Activated effector memory CD4-positive, alpha-beta T cell treated with anti-CD3 and anti-CD28 coated beads, Interleukin-2, amount 50 U/mL, for 16 hours (primary cell): ENCODE data around the gene OCA2.
"Not testable (repeated sequence)": the region's sequence is repeated elsewhere in the genome, so short reads cannot be mapped to it uniquely, and the experiment has no call there.

Source experiments
- DNase-seq: peaks from one replicate; pipeline ENCODE4 v3.0.0-alpha.2; 2020

OCA2 gene

DNA sequence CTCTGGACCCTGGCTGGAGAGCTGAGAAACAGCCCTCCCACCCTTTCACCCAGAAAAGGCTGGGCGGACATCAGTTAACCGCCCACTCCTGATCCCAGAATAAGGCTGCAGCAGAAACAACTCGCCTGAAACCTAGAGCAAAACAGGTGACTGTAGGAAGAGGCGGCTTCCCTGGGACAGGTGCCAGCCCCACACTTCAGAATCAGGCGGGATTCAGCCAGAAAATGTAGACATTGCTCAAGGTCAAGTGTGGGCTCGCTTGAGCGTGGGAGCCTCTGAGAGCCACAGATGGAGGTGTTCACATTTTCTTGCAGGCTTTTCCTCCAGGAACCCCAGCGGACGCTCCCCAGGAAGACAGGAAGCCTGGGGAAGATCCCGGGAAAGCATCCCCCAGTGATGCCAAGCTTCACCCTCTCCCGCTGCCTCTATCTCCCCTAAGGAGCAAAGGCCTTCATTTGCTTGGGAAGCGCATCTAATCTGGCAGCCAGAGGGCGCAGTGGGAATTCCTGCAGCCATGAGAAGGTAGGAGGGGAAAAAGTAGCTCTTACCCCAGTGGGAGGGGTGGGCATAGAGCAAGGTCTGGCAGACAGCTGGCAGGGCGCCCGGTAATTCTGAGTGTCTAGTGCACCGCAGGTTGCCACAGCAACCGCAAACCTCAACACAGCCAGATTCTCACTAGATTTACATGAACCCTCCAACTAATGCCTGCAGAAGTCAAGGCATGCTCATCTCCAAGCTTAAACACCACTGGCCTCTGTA lies 77.7 kb downstream of the OCA2 start:
- no peak for DNase-seq

DNA sequence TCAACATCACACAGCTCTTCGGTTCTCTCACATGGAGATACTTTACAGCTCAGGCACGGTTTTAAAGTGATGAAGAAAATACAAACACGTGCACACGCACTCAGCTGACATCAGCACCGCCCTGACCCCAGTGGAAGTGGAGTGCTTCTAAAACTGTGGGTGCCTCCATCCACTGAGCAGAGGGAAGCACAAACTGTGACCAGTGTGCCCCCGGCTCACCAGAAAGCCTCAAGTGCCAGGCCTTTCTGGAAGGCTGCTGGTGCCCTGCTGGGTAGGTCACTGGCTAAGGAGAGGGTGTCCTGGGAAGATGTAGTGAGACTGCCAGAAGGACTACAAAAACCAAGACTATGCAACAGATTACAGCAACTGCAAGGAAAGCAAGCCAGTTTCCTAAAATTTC lies 78.5 kb downstream of the OCA2 start:
- no peak for DNase-seq

DNA sequence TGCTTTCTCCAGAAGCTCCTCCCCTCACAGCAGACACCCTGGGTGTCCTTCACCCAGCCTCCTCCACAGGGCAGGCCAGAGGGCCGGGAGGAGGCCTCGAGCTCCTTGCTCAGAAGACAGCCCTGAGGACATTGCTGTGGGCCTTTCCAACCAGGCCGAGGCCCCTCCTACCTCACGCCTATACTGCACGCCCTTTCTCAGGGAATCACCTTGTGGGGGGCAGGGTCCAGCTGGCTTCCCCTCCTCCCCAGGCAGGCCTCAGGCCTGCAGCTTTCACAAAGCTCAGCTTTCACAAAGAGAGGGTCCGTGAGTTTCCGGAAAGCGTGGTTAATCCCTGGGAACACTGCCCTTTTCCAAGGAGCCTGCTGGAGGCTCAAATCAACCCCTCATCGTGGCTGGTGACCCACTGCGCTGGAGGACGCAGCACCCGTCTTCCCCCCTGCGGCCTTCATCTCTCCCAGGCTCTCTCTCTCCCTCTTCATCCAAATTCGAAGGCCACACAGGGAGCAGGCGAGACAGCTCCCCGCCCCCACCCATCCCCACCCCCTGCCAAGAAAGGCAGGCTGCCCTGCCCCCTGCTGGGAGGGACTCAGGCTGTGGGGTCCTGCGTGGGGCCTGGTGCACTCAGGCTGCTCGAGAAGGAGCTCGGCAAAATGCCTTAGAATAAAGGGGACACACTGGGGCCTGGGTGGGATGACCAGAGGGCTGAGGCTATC lies 79.4 kb downstream of the OCA2 start:
- no peak for DNase-seq

DNA sequence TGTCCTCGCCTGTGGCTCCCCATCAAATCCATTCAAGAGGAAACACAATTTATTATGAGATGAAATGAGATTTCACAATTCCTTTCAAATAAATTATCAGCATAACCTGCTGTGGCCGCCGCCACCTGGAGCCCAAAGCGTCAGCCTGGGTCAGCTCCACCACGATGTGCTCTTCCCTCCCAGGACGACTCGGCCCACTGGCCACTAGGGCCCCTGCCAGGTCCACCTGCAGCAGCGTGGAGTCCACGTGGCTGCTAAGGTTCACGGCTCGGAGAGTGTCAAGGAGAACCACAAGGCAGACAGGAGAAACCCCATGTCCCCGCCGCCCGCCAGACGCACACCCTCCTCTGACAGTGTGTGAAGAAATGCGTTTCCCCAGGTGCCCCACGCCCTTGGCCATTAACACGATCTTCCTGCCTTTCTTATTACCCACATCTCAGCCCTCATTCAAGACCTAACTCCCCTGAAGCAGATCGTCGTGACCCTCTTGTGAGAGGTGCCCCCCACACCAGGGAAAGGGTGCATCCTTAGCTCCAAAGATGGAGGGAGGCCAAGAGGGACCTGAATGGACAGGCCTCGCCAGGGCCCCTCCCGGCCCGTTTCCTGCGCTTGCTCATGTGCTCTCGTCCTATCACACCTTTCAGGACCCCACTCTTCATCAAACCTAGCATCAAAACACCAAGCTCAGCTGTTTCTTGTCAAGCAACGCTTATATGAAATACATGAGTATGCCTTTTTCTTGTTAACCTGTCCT lies 80.6 kb downstream of the OCA2 start:
- DNase-seq, result no peak

DNA sequence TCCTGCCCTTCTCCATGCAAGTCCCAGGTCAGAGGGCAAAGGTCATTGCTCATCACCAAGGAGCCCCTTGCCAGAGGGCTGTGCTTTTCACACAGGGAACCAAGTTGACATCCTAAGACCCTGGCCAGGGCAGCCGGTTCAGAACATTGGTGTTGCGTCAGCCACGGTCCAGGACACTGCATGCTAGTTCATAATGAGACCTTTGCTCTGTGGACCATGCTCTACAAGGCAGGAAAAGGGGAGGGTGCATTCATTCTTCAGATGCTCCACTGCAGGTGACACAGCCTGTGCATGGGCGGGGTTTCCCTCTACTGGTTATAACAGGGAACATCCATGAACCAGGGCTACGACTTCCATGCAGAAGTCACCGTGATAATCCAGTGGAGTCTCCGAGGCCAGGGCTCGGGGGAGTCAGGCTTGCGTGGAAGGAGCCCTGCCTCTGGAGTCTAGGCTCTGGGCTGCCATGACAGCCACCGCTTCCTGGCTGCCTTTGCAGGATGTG lies 81.6 kb downstream of the OCA2 start:
- no peak for DNase-seq

DNA sequence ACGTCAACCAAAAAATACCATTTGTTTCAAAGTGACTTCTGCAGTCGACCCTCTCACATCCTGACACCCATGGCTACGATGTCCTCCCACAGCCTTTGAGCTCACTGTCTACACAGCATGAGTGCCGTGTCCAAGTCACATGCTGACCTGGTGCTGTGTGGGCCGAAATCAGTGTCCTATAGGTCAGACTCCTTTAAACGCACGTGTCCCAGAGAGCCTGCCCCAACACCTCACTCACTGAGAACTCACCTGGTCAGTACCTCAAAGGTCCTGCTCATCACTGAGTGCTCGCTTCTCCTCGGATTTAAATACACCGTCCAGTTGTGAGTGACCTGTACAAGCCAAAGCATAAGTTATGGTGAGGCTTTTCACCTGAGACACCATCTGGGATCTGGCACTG lies 83.3 kb downstream of the OCA2 start:
- no peak for DNase-seq

DNA sequence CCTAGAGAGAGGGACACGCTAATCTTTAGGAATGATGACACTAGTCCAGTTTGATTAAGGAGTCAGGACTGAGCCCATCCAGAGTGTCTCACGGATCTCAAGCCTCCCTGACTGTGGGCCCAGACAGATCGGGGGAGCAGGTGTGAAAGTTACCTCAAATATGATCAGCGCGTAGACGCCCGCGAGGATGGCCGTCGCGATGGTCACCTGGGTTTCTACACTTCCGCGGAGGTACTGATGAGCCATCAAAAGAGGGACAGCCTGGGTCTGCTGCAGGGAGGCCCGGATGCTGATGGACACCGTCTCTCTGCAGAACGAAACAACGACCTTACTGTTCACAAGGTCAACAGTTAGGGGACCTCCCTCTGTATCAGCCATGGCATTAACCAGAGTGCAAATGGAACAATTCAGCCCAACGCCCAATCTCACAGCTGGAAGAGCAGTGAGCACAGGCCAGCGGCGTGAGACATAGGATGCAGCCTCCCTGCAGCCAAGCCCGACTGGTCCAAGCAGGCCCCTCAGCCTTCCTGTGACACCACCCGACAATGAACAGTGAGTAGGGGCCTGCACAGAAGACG lies 84.4 kb downstream of the OCA2 start:
- no peak for DNase-seq

DNA sequence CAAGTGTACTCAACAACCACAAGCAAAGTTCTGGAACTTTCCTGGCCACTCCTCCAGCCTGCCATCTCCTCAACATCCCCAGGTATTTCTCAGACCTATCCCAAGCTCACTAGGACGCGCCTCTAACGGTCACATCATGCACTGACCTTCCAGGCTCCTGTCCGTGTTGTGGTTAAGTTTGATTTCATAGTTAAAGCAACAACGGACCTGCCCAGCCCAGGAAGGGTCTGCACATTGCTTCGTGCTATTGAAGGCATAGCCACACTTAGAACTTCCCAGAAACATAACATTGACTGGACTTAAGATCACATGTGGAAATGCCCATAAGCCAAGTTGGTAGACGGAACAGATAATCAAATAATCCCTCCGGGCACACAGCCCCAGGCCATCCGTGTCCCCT lies 85.1 kb downstream of the OCA2 start:
- no peak for DNase-seq

DNA sequence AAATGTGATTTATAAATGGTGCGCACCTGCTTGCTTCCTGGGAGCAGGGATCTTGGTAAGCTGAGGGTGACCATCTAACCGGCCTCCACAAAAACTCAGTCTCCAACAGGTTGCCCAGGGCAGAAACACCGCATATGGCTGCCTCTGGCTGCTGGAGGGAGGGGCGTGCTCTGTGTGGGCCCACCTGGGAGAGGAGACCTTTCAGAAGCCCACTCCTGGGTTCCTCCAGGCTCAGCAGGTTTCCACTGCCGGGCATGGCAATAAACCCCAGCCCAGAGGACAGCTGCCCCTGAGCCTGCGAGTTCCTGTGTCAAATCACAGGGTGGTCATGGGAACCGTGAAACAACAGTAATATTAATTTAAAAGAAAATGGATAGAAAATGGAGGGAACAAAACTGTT lies 85.6 kb downstream of the OCA2 start:
- DNase-seq, result no peak

DNA sequence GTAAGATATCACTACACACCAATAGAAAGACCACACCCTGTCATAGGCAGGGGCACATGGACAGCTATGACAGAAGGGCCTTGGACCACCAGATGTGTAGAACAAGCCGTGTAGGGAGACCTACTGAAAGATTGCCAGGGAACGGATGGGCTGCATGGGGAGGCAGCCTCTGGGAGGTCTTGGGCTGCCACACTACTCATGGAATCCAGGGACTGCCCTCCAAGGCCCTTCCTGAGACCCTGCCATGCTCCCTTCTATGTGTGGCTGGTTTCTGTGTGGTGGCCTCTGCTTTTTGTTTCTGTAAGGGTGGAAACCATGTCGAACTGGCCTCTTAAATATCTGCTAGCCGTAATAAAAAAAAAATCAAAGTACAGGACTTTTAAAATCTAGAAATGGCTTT lies 86.9 kb downstream of the OCA2 start:
- DNase-seq, result no peak

DNA sequence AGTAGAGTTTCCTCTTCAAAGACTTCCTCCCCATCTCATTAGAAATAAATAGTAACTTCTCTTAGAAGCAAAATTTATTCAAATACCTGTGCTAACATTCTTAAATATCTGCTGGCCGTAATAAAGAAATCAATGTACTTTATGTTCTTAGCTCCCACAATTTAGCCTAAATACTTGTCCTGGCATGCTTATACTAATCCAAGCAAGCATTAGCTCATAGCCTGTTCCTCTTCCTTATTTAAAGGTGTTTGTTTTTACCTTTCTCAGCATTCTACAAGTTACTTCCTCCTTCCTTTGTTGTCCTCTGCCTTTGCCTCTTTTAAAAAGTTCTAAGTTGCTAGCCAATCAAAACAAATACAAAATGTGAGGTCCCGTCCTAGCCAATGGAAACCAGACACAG lies 90.9 kb downstream of the OCA2 start:
- DNase-seq, result not testable (repeated sequence)

DNA sequence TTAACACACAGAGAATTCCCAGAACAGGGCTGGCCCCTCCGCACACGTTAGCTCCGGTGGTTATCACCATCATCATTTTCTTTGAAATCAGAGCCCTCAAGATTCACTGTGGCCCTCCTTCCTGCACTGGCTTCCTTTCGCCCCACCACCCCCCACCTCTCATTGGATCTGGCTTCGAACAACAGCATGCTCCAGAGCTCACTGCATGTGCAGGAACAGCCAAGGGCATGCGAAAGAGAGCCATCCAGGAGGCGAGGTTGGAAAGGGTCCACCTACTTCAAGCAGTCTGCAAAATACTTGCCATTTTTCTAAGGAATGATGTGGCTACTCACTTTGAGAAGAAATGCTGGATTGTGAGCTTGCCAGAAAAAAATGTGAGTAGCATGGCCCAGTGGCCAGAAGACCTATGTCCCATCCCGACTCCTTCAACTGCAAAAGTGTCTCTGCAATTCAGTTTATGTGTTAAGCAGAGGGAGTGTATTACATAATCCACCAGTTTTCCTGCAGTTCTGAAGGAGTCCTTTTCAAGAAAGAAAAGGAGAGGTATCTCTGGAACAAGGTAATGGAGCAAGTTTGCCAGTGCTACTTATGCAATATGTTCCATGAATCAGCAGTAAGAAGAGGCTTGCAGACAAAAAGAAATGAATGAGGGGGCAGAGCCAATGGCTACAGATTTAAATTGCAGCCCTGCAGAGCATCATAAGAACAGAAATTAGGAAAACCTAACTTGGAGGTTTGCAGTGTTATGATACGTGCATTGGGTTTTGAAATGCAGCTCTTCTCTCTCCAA lies 92.8 kb downstream of the OCA2 start:
- no peak for DNase-seq

DNA sequence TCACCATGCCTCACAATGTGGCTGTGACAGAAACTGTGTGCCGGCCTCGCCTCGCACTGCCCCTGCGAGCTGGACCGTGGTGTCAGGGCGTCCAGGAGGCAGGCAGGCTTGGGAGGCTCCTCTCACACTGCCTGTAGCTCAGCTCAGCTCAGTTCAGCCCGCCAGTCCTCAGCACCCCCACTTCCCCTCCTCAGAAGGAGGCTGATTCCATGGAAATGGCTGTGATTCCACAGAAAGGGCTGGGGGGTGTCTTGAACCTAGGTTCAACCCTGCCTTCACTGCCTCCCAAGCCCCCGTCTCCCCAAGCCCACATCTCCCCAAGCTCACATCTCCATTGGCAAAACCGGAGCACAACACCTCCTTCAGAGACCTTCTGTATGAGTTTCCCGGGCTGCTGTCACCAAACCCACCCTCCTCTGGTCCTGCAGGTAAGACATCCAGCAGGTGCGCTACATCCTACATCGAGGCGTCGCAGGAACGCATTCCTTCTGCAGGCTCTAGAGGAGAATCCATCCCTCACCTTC lies 94.0 kb downstream of the OCA2 start:
- DNase-seq, result peak; percentile 42

DNA sequence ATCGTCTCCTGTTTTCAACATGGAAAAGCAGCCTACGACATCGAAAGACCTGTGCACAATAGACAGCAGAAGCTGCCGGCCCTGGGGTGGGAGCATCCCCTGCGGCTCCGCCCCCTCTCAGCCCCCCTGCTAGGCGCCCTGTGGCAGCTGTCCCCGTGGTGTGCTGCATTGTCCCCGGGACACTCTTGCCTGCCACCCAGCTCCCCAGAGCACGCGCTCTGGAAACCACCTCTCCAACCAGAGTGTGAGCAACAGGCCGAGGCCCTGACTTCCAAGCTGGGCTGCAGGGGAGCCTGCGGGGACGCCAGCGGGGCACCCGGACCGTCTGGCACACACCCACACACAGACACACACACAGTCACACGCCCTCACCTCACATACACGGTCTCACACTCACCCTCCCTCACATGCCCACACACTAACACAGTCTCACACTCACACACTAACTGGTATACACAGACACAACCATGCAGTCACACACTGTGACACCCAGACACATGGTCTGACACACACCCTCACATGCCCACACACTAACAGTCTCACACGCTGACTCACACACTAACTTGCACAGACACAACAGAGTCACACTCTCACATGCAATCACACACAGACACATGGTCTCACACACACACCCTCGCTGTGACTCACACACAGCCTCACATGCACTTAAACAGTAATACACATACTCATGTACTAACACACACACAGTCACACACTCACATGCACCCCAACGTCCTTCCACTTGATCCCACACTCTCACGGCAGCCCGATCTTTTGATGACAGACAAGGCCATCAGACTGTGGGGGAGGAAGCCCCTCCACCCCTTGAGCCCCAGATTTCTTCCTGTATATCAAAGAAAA lies 94.7 kb downstream of the OCA2 start:
- DNase-seq, result peak; percentile 33

DNA sequence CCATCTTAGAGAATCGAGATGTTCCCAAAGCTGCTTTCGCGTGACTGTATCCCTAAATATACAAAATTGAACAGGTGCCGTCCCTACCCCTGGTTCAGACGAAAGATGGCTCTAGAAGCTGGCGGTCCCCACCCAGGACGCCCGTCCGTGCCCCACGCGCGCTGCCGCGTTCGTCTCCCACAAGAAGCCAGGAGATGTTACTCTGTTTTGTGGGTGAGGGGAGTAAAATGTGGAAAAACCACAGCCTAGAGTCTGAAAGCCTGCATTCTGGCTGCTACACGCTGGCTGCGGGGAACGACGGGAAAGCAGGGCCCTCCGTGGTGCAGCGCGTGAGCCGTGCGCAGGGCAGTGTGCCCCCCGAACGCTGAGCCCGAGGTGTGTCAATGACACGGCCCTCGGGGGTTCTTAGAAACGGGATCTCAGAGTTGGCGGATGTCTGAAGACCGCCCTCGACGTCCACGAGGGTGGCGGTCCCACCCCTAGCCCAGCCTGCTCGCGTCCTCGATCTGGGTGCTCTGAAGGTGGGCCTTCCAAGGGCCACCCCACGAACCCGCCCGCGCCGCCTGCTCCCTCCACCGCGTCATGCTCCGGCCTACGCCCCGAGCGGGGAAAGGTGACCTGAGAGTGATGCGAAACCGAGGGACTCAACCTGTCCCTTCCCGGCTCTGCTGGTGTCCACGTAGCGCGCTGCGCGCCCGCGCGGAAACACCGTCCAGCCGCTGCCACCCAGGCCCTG lies 95.6 kb downstream of the OCA2 start:
- DNase-seq, result peak; percentile 50

DNA sequence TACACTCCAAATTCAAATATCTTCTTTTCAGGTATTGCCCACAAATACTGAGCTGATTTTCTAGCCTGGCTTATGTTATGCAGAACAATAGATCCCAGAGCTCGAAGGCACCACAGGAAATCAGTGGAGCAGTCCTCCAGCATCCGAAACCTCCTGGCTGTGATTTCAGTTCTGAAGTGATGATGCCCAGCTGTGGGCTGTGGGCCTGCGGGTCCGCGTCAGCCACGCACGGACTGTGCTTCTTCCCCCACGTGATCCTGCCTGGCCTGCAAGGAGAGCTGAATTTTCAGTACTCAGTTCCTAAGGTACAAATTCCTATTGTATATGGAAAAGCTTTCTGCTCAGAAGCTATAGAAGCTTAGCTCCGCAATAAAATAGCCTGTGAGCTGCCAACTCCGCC lies 96.2 kb downstream of the OCA2 start:
- DNase-seq, result no peak

DNA sequence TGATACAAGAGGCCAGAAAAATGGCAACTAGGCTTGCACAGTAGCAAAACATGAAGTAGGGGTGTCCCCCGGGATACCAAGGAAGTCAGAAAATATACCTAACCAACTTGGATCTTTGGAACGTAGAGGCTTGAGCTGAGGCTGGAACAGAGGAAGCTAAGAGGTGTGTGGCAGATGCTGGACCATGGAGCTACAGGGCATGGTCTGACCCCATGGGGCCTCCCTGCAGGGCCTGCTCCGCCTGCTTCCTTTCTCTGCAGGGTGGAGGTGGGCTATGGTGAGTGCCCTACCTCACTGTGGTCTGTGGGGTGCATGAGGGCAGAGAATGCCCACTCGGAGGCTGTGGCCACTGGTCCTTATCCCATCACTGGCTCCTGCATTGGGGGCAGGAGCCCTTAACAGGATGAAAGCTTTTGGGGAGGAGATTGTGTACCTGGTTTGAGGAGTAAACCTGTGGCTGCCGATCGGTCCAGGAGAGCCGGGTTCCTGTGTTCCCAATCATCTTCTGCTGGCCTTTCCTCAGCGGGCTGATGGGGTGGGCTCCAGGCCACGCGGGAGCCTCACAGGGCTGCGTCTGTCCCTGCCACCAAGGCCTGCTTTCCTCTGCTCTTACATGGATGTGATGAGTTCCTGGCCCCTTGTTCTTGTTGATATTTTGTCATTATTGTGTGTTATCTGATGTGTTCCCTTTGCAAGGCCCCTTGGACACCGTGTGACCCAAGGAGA lies 96.8 kb downstream of the OCA2 start:
- DNase-seq, result no peak

DNA sequence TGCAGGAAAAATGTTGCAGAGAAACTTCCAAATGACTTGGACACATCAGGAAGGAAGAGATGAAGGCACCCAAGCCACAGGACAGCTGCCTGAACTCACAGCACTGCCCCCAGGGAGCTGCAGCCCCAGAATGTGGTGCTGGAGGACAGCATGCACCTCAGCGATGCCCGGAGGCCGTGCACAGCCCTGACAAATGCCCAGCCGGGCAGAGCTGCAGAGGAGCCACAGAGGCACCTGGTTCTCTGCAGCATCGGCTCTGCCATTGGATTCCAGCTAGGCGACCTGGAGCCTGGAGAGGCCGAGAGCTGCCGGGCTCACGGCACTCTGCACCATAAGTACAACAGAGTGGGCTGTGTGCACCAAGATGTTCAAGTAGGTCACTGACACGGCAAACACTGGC lies 97.5 kb downstream of the OCA2 start:
- DNase-seq, result no peak

DNA sequence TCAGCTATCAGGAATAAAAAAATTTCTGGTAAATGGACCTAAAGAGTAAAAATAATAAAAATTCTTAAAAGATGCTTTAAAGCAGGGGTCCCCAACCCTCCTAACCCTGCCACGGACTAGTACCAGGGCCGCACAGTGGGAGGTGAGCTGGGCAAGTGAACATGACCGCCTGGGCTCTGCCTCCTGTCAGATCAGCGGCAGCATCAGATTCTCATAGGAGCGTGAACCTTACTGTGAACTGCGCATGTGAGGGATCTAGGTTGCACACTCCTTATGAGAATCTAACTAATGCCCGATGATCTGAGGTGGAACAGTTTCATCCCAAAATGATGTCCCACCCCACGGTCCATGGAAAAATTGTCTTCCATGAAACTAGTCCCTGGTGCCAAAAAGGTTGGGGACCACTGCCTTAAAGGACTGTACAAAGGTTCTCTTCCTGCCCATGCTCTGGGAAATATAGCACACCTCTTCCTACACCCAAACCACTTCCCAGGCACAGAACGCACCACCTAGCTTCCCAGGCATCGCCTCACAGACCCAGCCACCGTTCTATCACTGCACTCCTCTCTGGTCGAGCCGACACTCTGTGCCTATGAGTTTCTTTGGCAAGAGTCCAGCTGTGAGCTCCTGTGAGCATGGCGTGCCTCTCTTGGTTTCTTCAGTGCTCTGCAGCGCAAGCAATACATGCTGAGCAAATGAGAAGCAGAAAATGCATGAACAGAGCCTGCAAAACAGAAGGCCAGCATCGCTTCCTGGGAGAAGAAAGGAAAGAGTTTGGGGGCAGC lies 104.9 kb downstream of the OCA2 start:
- no peak for DNase-seq
